Middle frontal gyrus (tissue), 1 donor: Measurements from ENCODE around the gene C1QA.

ENCODE experiments used
- DNase-seq: peaks from one replicate; pipeline ENCODE4 v3.0.0-alpha.2; 2015; ENCODE audit warnings: low spot score; ENCODE audit errors: extremely low spot score

C1QA gene, protein sequence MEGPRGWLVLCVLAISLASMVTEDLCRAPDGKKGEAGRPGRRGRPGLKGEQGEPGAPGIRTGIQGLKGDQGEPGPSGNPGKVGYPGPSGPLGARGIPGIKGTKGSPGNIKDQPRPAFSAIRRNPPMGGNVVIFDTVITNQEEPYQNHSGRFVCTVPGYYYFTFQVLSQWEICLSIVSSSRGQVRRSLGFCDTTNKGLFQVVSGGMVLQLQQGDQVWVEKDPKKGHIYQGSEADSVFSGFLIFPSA

DNA sequence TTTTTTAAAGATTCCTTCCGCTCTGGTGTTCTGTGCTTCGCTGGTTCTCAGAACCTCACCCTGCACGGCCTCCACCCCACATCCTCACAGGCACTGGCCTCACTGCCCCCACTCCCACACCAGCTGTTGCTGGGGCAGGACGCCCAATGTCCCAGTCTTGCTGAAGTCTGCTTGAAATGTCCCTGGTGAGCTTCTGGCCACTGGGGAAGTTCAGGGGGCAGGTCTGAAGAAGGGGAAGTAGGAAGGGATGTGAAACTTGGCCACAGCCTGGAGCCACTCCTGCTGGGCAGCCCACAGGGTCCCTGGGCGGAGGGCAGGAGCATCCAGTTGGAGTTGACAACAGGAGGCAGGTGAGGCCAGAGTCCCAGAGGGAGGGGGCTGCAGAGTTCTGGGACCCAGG is at the start of gene C1QA:
TSS of gene C1QA (plus strand) at position 276 of the 400 bp plus-strand sequence. CDS start 989 bp downstream, outside the sequence.
- no peak for DNase-seq

DNA sequence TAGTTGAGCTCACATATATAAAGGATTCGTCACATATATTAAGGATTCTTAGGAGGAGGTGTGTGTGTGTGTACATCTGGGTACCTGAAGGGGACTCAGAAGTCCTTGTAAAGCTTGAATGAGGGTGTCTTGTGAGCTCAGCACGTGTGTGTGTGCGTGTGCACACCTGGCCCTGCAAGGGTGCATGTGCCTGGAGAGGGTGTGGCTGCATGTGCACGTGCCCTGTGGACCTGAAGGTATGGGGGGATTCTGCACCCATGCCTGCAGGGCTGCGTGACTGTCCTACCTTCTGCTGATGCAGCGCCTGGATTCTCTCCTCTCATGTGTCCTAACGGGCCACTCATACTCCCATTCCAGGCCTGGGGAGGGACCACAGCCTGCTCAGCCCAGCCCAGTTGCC is 49.2 kb upstream of the C1QA start:
- DNase-seq, result no peak

DNA sequence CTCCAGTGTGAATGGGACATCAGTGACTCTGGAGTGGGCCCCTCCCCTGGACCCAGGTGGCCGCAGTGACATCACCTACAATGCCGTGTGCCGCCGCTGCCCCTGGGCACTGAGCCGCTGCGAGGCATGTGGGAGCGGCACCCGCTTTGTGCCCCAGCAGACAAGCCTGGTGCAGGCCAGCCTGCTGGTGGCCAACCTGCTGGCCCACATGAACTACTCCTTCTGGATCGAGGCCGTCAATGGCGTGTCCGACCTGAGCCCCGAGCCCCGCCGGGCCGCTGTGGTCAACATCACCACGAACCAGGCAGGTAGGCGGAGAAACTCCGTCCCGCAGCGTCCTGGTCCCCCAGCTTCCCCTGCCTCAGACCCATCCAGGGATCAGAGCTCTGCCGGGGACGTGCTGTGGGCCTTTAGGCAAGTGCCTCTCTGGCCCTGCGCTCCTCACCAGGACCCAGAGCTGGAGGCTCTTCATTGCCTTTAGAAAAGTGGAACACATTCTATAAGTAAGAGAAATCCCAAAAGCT is 47.5 kb upstream of the C1QA start:
- no peak for DNase-seq

DNA sequence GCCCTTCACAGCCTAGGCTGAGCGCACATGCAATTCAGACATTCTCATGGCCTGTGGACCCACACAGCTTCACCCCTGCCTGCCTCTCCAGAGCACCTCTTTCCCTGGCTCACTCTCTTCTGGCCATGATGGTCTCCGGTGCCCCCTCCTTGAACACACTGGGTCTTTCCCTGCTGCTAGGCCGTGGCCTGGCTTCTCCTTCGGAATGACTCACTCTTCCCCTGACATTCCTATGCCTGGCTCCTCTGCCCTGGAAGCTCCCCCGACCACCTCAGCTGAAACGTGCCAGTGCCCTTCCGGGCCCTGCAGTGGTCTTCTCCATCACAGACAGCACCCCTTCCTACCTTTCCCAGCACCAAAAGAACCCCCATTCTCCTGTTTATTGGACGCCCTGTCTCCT is 44.9 kb upstream of the C1QA start:
- no peak for DNase-seq

DNA sequence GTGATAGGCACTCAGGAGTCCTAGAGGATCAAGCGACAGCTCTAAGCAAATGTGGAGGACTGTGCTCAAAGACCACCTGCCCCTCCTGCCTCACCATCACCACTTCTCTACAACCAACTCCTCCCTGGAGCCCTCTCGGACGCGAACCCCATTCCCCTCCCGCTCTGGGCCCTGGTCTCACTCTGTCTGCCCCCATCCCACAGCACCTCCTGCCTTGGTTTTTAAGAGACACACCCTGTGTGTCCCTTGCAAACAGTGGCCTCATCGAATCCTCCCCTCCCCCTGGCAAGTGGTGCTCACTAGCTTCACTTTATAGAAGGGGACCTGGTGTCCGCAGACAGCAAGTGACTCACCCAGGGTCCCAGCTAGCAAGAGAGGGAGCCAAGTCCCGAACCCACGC is 44.4 kb upstream of the C1QA start:
- DNase-seq, result no peak

DNA sequence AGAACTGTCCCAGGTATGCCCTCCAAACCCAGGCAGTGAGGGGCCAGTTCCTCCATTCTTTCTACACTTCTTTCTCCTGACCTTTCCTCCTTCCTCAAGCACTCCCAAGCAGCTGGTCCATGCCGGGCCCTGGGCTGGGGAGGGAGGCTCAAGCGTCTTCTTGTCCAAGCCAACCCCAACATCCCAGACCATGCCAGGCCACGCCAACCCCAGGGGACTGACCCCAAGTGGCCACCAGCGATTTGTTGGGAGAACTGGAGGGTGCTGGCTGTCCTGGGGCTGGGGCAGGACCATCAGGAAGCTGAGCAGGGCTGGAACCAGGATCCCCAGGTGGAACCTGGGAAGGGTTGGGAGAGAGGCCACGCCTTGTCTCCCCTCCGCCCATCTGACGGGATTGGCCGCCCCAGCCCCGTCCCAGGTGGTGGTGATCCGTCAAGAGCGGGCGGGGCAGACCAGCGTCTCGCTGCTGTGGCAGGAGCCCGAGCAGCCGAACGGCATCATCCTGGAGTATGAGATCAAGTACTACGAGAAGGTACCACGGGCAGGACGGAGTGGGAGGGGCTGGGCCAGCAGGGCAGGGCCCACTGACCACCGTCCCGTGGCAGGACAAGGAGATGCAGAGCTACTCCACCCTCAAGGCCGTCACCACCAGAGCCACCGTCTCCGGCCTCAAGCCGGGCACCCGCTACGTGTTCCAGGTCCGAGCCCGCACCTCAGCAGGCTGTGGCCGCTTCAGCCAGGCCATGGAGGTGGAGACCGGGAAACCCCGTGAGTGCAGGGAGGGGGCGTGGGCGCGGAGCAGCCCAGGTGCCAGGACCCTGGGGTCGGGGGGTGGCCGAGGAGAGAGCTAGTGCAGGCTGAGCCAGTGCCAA is 43.3 kb upstream of the C1QA start:
- no peak for DNase-seq

DNA sequence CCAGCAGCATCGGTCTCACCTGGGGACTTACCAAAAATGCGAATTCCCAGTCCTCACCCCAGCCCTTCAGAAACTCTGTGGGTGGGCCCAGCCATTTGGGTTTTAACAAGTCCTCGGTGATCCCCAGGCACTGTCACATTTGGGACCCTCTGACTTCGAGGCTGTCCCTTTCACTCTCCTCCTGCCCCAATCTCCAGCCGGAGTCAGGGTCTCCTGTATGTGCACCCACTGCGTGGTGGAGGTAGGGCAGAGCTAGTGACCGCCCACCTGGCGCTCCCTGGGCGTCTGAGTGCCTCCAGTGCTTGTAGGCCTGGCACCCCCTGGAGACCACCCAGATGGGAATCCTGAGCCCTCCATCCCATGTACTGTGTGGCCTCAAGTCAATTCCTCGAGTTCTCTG is 42.0 kb upstream of the C1QA start:
- DNase-seq, result no peak

DNA sequence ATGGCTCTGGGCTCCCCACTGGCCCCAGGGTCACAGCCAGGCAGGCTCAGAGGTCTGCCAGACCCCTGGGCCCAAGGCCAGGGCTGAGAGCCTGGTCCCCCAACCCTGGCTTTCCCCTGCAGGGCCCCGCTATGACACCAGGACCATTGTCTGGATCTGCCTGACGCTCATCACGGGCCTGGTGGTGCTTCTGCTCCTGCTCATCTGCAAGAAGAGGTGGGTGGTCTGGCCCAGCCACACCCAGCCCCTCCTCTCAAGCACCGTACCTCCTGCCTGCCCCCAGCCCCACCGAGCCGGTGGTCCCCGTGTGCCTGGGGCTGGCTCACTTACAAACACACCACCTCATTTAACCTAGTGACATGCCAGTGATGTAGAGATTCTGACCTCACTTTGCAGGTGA is 41.3 kb upstream of the C1QA start:
- no peak for DNase-seq

DNA sequence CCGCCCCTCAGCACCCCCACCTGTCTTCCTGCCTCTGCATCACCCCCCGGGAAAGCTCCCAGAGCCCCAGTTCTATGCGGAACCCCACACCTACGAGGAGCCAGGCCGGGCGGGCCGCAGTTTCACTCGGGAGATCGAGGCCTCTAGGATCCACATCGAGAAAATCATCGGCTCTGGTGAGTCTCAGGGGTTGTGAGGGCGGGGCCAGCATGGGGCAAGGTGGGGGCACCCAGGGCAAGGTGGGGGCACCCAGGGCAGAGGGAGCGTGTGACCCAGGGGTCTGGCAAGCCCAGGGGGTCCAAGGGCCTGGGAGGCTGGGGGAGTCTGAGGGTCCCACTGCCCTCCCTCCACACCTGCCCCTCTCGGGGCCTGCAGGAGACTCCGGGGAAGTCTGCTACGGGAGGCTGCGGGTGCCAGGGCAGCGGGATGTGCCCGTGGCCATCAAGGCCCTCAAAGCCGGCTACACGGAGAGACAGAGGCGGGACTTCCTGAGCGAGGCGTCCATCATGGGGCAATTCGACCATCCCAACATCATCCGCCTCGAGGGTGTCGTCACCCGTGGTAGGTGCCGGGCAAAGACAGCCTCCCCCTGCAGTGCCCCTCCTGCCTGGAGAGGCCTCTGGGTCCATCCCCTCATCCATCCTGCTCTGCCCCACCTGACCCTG is 39.0 kb upstream of the C1QA start:
- DNase-seq, result no peak

DNA sequence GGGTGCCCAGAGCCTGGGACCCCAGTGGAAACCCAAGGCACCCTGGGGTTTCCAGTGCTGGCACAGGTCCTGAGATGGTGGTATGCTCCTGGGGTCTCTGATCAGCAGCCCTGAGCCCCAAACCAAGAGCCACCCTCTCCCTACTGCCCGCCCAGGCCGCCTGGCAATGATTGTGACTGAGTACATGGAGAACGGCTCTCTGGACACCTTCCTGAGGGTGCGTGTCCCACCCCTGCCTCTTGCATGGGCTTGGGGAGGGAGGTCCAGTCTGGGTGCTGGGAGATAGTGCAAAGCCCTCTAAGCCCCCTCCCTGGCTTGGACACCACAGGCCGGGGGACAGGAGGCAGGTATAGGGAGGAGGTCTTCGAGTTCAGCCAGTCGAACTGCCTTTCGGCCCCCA is 38.4 kb upstream of the C1QA start:
- DNase-seq, result no peak

DNA sequence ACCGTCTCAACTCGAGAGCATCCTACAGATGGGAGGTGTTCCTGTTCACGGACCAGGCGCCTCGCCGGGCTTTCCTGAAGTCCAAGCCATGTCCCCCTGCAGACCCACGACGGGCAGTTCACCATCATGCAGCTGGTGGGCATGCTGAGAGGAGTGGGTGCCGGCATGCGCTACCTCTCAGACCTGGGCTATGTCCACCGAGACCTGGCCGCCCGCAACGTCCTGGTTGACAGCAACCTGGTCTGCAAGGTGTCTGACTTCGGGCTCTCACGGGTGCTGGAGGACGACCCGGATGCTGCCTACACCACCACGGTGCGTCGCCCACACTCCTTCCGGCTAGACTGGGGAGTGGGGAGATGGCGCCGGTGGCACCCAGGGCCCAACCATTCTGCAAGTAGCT is 37.7 kb upstream of the C1QA start:
- DNase-seq, result no peak

DNA sequence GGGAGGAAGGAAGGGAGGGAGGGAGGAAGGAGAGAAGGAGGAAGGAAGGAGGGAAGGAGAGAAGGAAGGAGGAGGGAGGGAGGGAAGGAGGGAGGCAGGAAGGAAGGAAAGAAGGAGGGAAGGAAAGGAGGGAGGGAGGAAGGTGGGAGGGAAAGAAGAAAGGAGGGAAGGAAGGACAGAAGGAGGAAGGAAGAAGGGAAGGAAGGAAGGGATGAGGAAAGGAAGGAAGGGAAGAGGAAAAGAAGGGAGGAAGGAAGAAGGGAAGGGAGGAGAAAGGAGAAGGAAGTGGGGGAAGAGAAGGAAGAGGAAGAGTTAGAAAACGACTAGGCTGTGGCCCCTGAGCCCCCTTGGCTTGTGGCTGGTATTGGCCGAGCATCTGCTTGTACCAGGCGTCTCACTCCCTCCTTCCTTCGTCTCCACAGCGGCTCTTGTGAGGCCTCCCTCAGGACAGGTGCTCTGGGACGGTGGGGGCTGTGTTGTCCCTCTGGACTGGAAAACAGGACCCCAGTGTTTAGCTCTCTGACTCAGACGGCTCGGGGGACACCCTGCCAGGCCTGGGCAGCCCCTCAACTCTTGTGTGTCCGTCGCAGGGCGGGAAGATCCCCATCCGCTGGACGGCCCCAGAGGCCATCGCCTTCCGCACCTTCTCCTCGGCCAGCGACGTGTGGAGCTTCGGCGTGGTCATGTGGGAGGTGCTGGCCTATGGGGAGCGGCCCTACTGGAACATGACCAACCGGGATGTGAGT is 36.2 kb upstream of the C1QA start:
- no peak for DNase-seq

DNA sequence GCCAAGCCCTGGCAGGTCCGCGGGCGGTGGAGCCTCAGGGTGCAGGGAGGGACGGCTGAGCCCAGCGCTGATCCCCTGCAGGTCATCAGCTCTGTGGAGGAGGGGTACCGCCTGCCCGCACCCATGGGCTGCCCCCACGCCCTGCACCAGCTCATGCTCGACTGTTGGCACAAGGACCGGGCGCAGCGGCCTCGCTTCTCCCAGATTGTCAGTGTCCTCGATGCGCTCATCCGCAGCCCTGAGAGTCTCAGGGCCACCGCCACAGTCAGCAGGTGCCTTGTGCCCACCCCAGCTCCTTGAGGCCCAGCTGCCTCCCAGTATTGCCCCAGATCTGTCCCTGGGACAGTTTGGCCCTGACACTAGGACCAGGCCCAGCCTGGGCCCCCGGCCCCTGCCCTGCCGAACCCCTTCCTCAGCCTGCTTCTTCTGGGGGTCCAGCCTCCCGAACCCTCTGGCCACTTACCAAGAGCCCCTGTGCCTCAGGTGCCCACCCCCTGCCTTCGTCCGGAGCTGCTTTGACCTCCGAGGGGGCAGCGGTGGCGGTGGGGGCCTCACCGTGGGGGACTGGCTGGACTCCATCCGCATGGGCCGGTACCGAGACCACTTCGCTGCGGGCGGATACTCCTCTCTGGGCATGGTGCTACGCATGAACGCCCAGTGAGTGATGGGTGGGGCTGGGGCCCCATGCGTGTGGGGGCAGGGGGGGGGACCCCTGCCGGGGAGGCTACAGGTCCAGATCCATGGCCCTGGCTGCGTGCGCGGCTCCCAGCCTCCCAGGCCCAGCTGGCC is 35.4 kb upstream of the C1QA start:
- no peak for DNase-seq

DNA sequence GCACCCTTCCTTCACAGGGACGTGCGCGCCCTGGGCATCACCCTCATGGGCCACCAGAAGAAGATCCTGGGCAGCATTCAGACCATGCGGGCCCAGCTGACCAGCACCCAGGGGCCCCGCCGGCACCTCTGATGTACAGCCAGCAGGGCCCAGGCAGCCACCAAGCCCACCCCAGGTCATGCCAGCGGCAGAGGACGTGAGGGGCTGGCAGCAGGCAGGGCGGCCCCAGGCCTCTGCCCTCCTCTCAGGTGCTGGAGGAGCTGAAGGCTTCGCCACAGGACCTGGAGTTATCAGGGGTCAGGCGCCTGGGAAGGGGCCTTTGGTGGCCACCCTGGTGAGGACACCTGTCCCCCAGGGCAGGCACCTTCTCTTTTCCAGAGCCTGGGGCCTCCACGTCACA is 34.8 kb upstream of the C1QA start:
- DNase-seq, result no peak

DNA sequence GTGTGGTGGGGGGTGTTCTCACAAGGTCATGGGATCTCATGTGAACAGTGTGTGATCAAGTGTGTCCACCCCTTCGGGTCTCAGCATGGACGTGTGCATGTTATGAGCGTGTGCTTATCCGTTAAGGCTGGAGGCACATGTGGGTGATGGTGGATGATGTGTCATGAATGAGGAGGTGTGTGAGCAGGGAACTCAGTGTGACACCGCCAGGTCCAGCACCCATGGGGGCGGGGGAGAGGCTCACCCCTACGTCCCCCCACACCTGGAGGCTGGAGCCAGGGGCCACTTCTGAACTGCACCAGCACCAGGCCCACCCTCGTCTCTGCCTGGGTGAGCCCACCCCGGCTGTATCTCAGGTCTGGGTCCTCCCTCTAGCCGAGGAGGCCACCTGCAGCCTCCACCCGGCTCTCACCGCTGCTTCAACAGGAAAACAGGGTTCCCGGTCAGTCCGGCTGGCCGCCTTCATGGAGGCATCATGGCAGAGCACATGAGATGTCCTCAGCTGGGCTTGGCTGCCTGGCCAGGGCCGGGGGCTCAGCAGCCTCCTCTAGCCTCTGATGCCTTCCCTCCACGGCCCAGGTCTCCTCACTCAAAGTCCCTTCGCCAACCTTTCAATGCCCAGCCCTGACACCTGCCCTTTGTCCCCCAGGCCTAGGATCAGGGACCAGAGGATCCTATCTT is 34.2 kb upstream of the C1QA start:
- no peak for DNase-seq

DNA sequence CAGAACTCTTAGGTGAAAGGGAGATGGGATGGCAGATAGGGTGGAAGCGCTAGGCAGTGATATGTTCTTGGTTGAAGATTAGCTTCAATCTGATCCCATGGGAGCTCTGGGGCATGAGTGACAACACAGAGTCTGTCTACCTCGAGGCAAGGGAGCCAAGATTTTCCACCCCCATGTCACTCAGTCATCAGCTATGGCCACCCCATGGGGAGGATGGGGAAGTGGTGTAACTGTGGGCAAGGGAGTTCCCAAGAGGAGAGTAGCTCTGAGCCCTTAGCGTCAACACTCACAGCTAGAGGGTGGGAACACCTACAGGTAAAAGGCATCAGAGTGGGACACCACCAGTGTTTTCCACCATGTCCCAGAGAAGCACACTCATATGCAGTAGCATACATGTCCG is 30.3 kb upstream of the C1QA start:
- no peak for DNase-seq

DNA sequence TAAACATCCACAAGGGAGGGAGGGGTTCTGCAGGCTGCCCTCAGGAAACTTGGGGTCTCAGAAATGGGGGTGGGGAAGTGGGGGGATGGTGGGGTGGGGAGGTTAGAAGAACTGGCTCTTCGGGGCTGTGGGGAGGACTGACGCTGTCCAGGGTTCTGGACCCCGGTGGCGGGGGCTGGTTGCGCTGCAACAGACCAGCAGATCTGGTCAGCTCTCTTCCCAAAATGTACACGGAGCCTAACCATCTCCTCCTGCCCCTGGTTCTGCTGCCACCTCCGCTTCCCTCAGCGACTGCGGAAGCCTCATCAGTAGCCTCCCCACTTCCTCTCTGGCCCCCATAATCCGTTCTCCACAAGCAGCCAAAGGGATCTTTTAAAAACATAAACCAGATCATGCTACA is 29.3 kb upstream of the C1QA start:
- DNase-seq, result no peak

DNA sequence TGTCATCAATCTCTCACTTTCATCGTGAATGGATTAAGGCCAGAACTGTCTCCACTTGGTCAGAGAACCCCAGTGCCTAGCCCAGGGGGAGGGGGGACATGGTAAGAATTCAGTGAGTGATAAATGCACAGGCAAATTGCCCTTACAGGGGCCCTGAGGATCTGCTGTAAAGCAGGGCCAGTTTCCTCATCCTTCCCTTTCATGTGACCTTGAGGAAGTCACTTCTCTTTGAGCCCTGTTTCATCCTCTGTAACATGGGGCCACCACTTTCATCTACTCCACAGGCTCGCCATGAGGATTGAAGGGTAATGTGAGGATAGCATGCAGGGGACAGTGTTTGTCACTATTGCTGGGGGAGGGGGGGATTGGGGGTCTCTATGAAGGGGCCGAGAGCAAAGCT is 28.1 kb upstream of the C1QA start:
- no peak for DNase-seq

DNA sequence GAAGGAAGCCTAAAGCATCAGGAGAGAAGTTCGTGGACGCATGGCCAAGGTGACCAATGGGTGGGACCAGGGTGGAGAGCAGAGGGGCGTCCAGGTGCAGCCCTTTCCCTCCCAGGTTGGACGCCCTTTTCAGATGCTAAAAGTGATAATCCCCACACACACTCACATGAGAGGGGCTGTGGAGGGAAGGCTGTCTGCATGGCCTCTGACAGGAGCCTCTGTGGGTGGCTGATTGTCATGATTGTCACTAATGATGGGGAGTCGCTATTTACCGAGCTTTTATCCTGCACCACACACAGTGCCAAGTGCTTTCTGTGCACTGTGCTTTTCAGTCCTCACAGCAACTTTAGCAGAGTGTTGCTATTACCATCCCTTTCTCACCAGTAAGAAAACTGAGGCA is 27.1 kb upstream of the C1QA start:
- DNase-seq, result no peak

DNA sequence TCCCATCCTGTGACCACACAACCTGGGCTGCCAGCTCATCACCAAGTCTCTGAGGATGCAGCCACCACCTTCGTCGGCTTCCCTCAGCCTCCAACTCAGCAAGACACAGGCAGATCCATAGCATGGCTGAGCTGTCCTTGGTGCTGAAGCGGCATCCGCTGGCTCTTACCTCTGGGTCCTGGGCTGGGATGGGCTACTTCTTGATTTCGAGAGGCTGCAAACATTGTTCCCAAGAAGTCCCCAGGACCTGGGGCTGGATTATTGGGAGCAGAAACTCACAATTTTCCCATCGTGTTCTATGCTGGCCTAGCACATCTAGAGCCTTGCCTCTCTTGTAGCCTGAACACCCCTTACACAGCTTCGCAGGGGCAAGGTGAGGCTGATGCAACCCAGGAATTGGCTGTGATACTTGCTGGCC is 24.9 kb upstream of the C1QA start:
- DNase-seq, result no peak
